Stimulated activated naive CD8-positive, alpha-beta T cell treated with anti-CD3 and anti-CD28 coated beads, Interleukin-15, amount 100 ng/mL, for 72 hours (primary cell): ENCODE results near the gene PLEKHB1.
A peak's percentile ranks its signal among the peaks of the same experiment; 100 is the strongest.
"Not testable (repeated sequence)": the region's sequence is repeated elsewhere in the genome, so short reads cannot be mapped to it uniquely, and the experiment has no call there.

Experiments
- ATAC-seq: fragments of 150-1000 bp; cut with Tn5 transposase; 2 replicates; pipeline ENCODE4 v1.10.0; 2021; ENCODE audit warnings: mild to moderate bottlenecking, moderate library complexity
- DNase-seq, 2 donors: peaks; one replicate each; pipeline ENCODE4 v3.0.0; 2021 to 2022
- H3K27ac Mint-ChIP-seq, 2 donors: one replicate each; pipeline ENCODE4 v1.8.0; 2022; ENCODE audit warnings: mild to moderate bottlenecking in 2 of 2, mixed read lengths in 2 of 2, moderate library complexity in 2 of 2
- H3K27me3 Mint-ChIP-seq: one replicate; pipeline ENCODE4 v1.8.0; 2022; ENCODE audit warnings: mixed read lengths
- H3K4me1 Mint-ChIP-seq: one replicate; pipeline ENCODE4 v1.8.0; 2022; ENCODE audit warnings: mild to moderate bottlenecking, mixed read lengths
- H3K4me3 Mint-ChIP-seq, 2 donors: one replicate each; pipeline ENCODE4 v1.8.0; 2022; ENCODE audit warnings: mild to moderate bottlenecking in 2 of 2, mixed read lengths in 2 of 2, moderate library complexity in 1 of 2
- H3K9me3 Mint-ChIP-seq, 2 donors: one replicate each; pipeline ENCODE4 v1.8.0; 2022; ENCODE audit warnings: mixed read lengths in 2 of 2

Gene PLEKHB1

GRCh38 chr11:73655686-73656085, 9.3 kb downstream of the PLEKHB1 start:
- Mint-ChIP-seq H3K9me3 (no peaks in the 10 kb centered on the region), H3K4me1 (peaks cover 6% of the 10 kb centered on the region), H3K4me3 (no peak overlapping the region), H3K27me3 (no peaks in the 10 kb centered on the region), H3K27ac (peak overlapping the region; percentile 14 to 28)
- no peak for DNase-seq
- ATAC-seq, result no peak

- Mint-ChIP-seq H3K9me3 (no peaks in the 10 kb centered on the region), H3K4me3 (no peak overlapping the region), H3K27me3 (no peaks in the 10 kb centered on the region), H3K4me1 (peaks cover 15% of the 10 kb centered on the region), H3K27ac (no peak overlapping the region)
- no peak for ATAC-seq
- DNase-seq, result no peak
These were observed 10.6 kb downstream of the PLEKHB1 start for GRCh38 chr11:73656985-73657384.

GRCh38 chr11:73659961-73660360, 13.6 kb downstream of the PLEKHB1 start:
- ATAC-seq (no peak), DNase-seq (no peak)
- Mint-ChIP-seq H3K27ac (no peak overlapping the region), H3K4me1 (peaks cover 20% of the 10 kb centered on the region), H3K27me3 (no peaks in the 10 kb centered on the region), H3K4me3 (no peak overlapping the region), H3K9me3 (no peaks in the 10 kb centered on the region)

- Mint-ChIP-seq H3K27ac (no peak overlapping the region), H3K9me3 (no peaks in the 10 kb centered on the region), H3K4me1 (peaks cover 20% of the 10 kb centered on the region), H3K4me3 (peak overlapping the region; percentile 48 to 73), H3K27me3 (no peaks in the 10 kb centered on the region)
- ATAC-seq (peak; percentile 39), DNase-seq (no peak)
These were observed 14.2 kb downstream of the PLEKHB1 start for GRCh38 chr11:73660497-73661034.

GRCh38 chr11:73661035-73661628, 14.8 kb downstream of the PLEKHB1 start:
- peaks cover 15% of the 10 kb centered on the region for H3K4me1 Mint-ChIP-seq
- H3K4me3 Mint-ChIP-seq, result peak overlapping the region; percentile 48 to 73
- H3K9me3 Mint-ChIP-seq, result no peaks in the 10 kb centered on the region
- ATAC-seq, result peak; percentile 90
- no peaks in the 10 kb centered on the region for H3K27me3 Mint-ChIP-seq
- DNase-seq, result peak; percentile 80 to 84
- no peak overlapping the region for H3K27ac Mint-ChIP-seq

GRCh38 chr11:73662445-73663157, 16.2 kb downstream of the PLEKHB1 start:
- DNase-seq, result no peak
- H3K27me3 Mint-ChIP-seq, result no peaks in the 10 kb centered on the region
- H3K4me3 Mint-ChIP-seq, result no peak overlapping the region
- peaks cover 14% of the 10 kb centered on the region for H3K4me1 Mint-ChIP-seq
- no peak for ATAC-seq
- no peak overlapping the region for H3K27ac Mint-ChIP-seq
- no peaks in the 10 kb centered on the region for H3K9me3 Mint-ChIP-seq

- no peak overlapping the region for H3K4me3 Mint-ChIP-seq
- peaks cover 14% of the 10 kb centered on the region for H3K4me1 Mint-ChIP-seq
- no peaks in the 10 kb centered on the region for H3K27me3 Mint-ChIP-seq
- H3K9me3 Mint-ChIP-seq, result no peaks in the 10 kb centered on the region
- no peak for ATAC-seq
- no peak for DNase-seq
- H3K27ac Mint-ChIP-seq, result no peak overlapping the region
These were observed 17.5 kb downstream of the PLEKHB1 start for GRCh38 chr11:73663604-73664495.

- Mint-ChIP-seq H3K9me3 (no peaks in the 10 kb centered on the region), H3K27me3 (no peaks in the 10 kb centered on the region), H3K27ac (no peak overlapping the region), H3K4me3 (no peak overlapping the region), H3K4me1 (peaks cover 14% of the 10 kb centered on the region)
- ATAC-seq, result no peak
- no peak for DNase-seq
These were observed 18.5 kb downstream of the PLEKHB1 start for GRCh38 chr11:73664877-73665276.

- ATAC-seq (no peak), DNase-seq (no peak)
- H3K27ac Mint-ChIP-seq, result no peak overlapping the region
- H3K9me3 Mint-ChIP-seq, result no peaks in the 10 kb centered on the region
- H3K4me1 Mint-ChIP-seq, result peaks cover 5% of the 10 kb centered on the region
- H3K4me3 Mint-ChIP-seq, result no peak overlapping the region
- no peaks in the 10 kb centered on the region for H3K27me3 Mint-ChIP-seq
These were observed 21.5 kb downstream of the PLEKHB1 start for GRCh38 chr11:73667891-73668290.

- Mint-ChIP-seq H3K27ac (no peak overlapping the region), H3K4me1 (no peaks in the 10 kb centered on the region), H3K4me3 (no peak overlapping the region), H3K9me3 (no peaks in the 10 kb centered on the region), H3K27me3 (no peaks in the 10 kb centered on the region)
- DNase-seq (no peak), ATAC-seq (no peak)
These were observed 24.4 kb downstream of the PLEKHB1 start for GRCh38 chr11:73670808-73671207.

- peak; percentile 35 for ATAC-seq
- H3K27me3 Mint-ChIP-seq, result no peaks in the 10 kb centered on the region
- no peak overlapping the region for H3K27ac Mint-ChIP-seq
- no peak for DNase-seq
- no peaks in the 10 kb centered on the region for H3K4me1 Mint-ChIP-seq
- H3K9me3 Mint-ChIP-seq, result no peaks in the 10 kb centered on the region
- no peak overlapping the region for H3K4me3 Mint-ChIP-seq
These were observed 25.3 kb downstream of the PLEKHB1 start for GRCh38 chr11:73671701-73672100.

- H3K27me3 Mint-ChIP-seq, H3K4me1 Mint-ChIP-seq, H3K9me3 Mint-ChIP-seq, ATAC-seq, DNase-seq, H3K4me3 Mint-ChIP-seq, H3K27ac Mint-ChIP-seq: not testable (repeated sequence)
These were observed 30.2 kb downstream of the PLEKHB1 start for GRCh38 chr11:73676552-73676951.

GRCh38 chr11:73680687-73681086, 34.3 kb downstream of the PLEKHB1 start:
- H3K27me3 Mint-ChIP-seq, result no peaks in the 10 kb centered on the region
- ATAC-seq (no peak), DNase-seq (no peak)
- no peak overlapping the region for H3K4me3 Mint-ChIP-seq
- H3K9me3 Mint-ChIP-seq, result no peaks in the 10 kb centered on the region
- H3K4me1 Mint-ChIP-seq, result no peaks in the 10 kb centered on the region
- no peak overlapping the region for H3K27ac Mint-ChIP-seq

- DNase-seq (no peak), ATAC-seq (no peak)
- Mint-ChIP-seq H3K27me3 (no peaks in the 10 kb centered on the region), H3K9me3 (no peaks in the 10 kb centered on the region), H3K27ac (no peak overlapping the region), H3K4me3 (no peak overlapping the region), H3K4me1 (no peaks in the 10 kb centered on the region)
These were observed 47.6 kb downstream of the PLEKHB1 start for GRCh38 chr11:73693899-73694525.

- H3K9me3 Mint-ChIP-seq, result no peaks in the 10 kb centered on the region
- H3K27me3 Mint-ChIP-seq, result no peaks in the 10 kb centered on the region
- H3K4me1 Mint-ChIP-seq, result no peaks in the 10 kb centered on the region
- no peak overlapping the region for H3K27ac Mint-ChIP-seq
- no peak for ATAC-seq
- no peak for DNase-seq
- no peak overlapping the region for H3K4me3 Mint-ChIP-seq
These were observed 58.7 kb downstream of the PLEKHB1 start for GRCh38 chr11:73705053-73705452.
